Loucy (cell line): ENCODE results near the gene KANTR.

Source experiments
- H2AFZ ChIP-seq: fragments of 200-600 bp; sonication (generic); 2 replicates; pipeline ENCODE4 v1.6.0; 2016; ENCODE audit warnings: antibody characterized with exemption, mild to moderate bottlenecking, low read length, moderate library complexity
- H3F3A ChIP-seq: fragments of 200-600 bp; 2 replicates; pipeline ENCODE4 v1.6.0; 2016; ENCODE audit warnings: antibody characterized with exemption, low read depth, mild to moderate bottlenecking
- H3K27me3 ChIP-seq: fragments of 200-600 bp; sonication (generic); 2 replicates; pipeline ENCODE4 v1.6.1; 2014; ENCODE audit warnings: low read length, mild to moderate bottlenecking; ENCODE audit not compliant: insufficient read depth, poor library complexity, severe bottlenecking
- H3K36me3 ChIP-seq: fragments of 200-600 bp; sonication (generic); 2 replicates; pipeline ENCODE4 v1.6.1; 2016; ENCODE audit warnings: low read length; ENCODE audit not compliant: insufficient read depth
- H3K4me1 ChIP-seq: fragments of 200-600 bp; sonication (generic); 2 replicates; pipeline ENCODE4 v1.5.1; 2014; ENCODE audit warnings: low read length, mild to moderate bottlenecking; ENCODE audit not compliant: insufficient read depth, poor library complexity, severe bottlenecking
- H3K4me2 ChIP-seq: fragments of 200-600 bp; sonication (generic); 2 replicates; pipeline ENCODE4 v1.6.0; 2014; ENCODE audit warnings: antibody characterized with exemption, low read length, low read depth, mild to moderate bottlenecking; ENCODE audit not compliant: poor library complexity, severe bottlenecking
- H3K4me3 ChIP-seq: fragments of 200-600 bp; sonication (generic); 2 replicates; pipeline ENCODE4 v1.5.1; 2014; ENCODE audit warnings: low read length, mild to moderate bottlenecking, mixed read lengths; ENCODE audit not compliant: poor library complexity, severe bottlenecking
- H3K79me2 ChIP-seq: fragments of 200-600 bp; sonication (generic); 2 replicates; pipeline ENCODE4 v1.6.1; 2014; ENCODE audit warnings: low read length; ENCODE audit not compliant: insufficient read depth
- H3K9ac ChIP-seq: fragments of 200-600 bp; sonication (generic); 2 replicates; pipeline ENCODE4 v1.6.0; 2014; ENCODE audit warnings: mild to moderate bottlenecking, low read depth, low read length, moderate library complexity; ENCODE audit not compliant: poor library complexity, severe bottlenecking
- H3K9me2 ChIP-seq: fragments of 200-600 bp; sonication (generic); replicated peaks from 2 replicates; pipeline ENCODE4 v1.6.1; 2016; ENCODE audit warnings: low read depth, low read length, mixed read lengths
- H3K9me3 ChIP-seq: fragments of 200-600 bp; sonication (generic); 2 replicates; pipeline ENCODE4 v1.6.1; 2014; ENCODE audit warnings: mild to moderate bottlenecking, antibody characterized with exemption, low read length, low read depth; ENCODE audit not compliant: insufficient read depth
- H4K20me1 ChIP-seq: fragments of 200-600 bp; sonication (generic); 2 replicates; pipeline ENCODE4 v1.6.0; 2014; ENCODE audit warnings: antibody characterized with exemption, low read length, mild to moderate bottlenecking; ENCODE audit not compliant: insufficient read depth, poor library complexity, severe bottlenecking
- EZH2phosphoT487 ChIP-seq: fragments of 200-600 bp; IDR thresholded peaks from 2 replicates; pipeline ENCODE4 v1.6.1; 2018; ENCODE audit warnings: antibody characterized with exemption, mild to moderate bottlenecking, moderate library complexity, borderline replicate concordance
- TF ChIP-seq, protein P1 (sequence below): fragments of 200-600 bp; sonication (generic); conservative IDR thresholded peaks from 2 replicates; pipeline ENCODE4 v1.5.1; 2014; ENCODE audit warnings: mild to moderate bottlenecking, antibody characterized with exemption, low read length

KANTR gene

DNA sequence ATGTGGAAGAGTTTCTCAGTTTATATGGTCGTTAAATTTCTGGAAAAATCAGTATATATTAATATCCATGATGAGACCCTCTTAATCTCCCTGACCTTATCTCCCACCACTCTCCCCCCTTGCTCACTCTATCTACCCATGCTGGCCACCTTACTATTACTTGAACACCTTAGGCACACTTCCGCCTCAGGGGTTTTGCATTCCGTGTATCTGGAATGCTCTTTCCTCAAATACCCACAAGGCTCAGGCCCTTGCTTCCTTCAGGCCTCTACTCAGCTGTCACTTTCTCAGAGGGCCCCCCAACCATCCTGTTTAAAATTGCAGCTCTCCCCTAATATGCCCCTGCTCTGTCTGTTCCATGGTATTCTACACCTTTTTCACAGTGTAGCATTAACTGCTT, 1.9 kb downstream of the KANTR start:
- no peak for TF ChIP-seq EZH2phosphoT487
- TF ChIP-seq, protein P1, sequence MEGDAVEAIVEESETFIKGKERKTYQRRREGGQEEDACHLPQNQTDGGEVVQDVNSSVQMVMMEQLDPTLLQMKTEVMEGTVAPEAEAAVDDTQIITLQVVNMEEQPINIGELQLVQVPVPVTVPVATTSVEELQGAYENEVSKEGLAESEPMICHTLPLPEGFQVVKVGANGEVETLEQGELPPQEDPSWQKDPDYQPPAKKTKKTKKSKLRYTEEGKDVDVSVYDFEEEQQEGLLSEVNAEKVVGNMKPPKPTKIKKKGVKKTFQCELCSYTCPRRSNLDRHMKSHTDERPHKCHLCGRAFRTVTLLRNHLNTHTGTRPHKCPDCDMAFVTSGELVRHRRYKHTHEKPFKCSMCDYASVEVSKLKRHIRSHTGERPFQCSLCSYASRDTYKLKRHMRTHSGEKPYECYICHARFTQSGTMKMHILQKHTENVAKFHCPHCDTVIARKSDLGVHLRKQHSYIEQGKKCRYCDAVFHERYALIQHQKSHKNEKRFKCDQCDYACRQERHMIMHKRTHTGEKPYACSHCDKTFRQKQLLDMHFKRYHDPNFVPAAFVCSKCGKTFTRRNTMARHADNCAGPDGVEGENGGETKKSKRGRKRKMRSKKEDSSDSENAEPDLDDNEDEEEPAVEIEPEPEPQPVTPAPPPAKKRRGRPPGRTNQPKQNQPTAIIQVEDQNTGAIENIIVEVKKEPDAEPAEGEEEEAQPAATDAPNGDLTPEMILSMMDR: no peak
- peak overlapping the region; percentile 96 for H3K4me2 ChIP-seq

DNA sequence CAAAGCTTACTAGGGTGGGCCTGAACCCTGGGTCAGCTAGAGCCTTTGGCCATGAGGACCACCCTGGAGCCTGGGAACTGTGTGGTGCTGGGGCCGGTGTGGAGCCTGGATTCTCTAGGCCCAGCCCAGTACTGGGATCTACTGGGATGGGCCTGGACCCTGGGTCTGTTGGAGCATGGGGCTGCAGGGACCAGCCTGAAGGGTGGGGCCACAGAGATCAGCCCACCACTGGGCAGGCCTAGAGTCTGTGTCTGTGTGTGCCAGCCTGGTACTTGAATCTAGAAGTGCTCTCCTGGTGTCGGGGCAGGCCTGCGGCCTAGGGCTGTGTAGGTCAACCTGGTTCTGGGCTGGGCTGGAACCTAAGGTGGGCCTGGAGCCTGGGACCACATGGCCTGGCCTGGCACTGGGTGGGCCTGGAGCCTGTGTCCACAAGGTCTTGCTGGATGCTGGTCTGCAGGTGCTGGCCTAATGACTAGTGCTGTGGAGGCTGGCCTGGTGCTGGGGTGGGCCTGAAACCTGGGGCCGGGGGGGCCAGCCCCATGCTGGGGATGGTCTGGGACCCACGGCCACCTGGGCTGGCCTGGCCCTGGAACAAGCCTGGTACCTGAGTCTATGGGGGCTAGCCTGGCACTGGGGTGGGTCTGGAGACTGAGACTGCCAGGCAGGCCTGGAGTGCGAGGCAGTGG, 21.1 kb downstream of the KANTR start:
- H2AFZ ChIP-seq: no peak overlapping the region
- no peak overlapping the region for H3K4me2 ChIP-seq
- H3K4me1 ChIP-seq: no peaks in the 10 kb centered on the region
- no peak for TF ChIP-seq EZH2phosphoT487
- TF ChIP-seq, protein P1: no peak
- no peaks in the 10 kb centered on the region for H3K9me2 ChIP-seq
- peaks cover 8% of the 10 kb centered on the region; the same call in 1 of the 2 replicates for H3K36me3 ChIP-seq
- no peaks in the 10 kb centered on the region for H3F3A ChIP-seq
- peaks cover 8% of the 10 kb centered on the region; the same call in 1 of the 2 replicates for H3K79me2 ChIP-seq
- H3K4me3 ChIP-seq: no peak overlapping the region
- H3K9ac ChIP-seq: no peak overlapping the region
- no peaks in the 10 kb centered on the region for H4K20me1 ChIP-seq
- H3K9me3 ChIP-seq: no peaks in the 10 kb centered on the region
- H3K27me3 ChIP-seq: no peaks in the 10 kb centered on the region

More for the DNA sequence above, 1.9 kb downstream of the KANTR start:
- peaks cover 13% of the 10 kb centered on the region for H3K4me1 ChIP-seq
- peaks cover 3% of the 10 kb centered on the region for H4K20me1 ChIP-seq
- no peaks in the 10 kb centered on the region for H3K36me3 ChIP-seq
- no peak overlapping the region for H3K9ac ChIP-seq
- peaks cover 18% of the 10 kb centered on the region for H3K79me2 ChIP-seq
- H2AFZ ChIP-seq: no peak overlapping the region
- H3K9me2 ChIP-seq: no peaks in the 10 kb centered on the region
- H3K27me3 ChIP-seq: no peaks in the 10 kb centered on the region
- H3K9me3 ChIP-seq: no peaks in the 10 kb centered on the region
- H3F3A ChIP-seq: no peaks in the 10 kb centered on the region; the same call in 1 of the 2 replicates
- H3K4me3 ChIP-seq: peak overlapping the region; percentile 48

DNA sequence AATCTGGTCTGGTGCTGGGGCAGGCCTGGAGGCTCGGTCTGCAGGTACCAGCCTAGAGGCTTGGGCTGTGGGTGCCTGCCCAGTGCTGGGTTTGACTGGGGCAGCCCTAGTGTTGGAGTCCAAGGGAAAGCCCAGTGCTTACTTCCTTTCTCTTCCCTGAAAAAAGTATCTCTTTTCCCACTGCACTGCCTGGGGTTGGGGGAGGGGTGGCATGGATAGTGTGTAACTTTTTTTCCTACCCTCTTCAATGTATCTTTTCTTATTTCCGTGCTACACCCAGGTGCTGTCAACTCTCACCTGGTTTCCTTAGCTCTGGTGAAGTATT, 21.6 kb downstream of the KANTR start:
- no peak overlapping the region for H3K4me2 ChIP-seq
- H3K36me3 ChIP-seq: peaks cover 8% of the 10 kb centered on the region; the same call in 1 of the 2 replicates
- no peak overlapping the region for H2AFZ ChIP-seq
- H4K20me1 ChIP-seq: no peaks in the 10 kb centered on the region
- H3K4me1 ChIP-seq: no peaks in the 10 kb centered on the region
- H3K79me2 ChIP-seq: peaks cover 8% of the 10 kb centered on the region; the same call in 1 of the 2 replicates
- H3K9me3 ChIP-seq: no peaks in the 10 kb centered on the region
- H3K27me3 ChIP-seq: no peaks in the 10 kb centered on the region
- no peaks in the 10 kb centered on the region for H3K9me2 ChIP-seq
- no peak for TF ChIP-seq EZH2phosphoT487
- H3K9ac ChIP-seq: no peak overlapping the region
- no peak overlapping the region for H3K4me3 ChIP-seq
- no peaks in the 10 kb centered on the region for H3F3A ChIP-seq

DNA sequence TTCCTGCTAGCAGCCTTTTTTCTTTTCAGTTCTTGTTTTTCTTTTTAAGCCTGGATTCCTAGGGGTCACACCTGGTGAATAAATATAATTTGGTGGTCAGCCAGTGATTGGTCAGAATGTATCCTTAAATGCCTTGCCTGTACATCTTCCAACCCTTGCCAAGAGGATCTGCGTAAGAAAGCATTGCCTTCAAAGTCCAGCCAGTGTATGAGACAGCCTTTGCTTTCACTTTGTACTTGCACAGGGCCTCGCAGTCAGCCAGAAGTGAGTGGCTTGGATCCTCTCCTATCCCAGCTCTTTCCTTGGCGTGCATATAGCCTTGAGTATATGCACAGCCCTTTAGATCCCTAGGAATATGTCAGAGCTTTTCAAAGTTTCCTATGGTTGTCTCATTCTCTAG, 22.2 kb downstream of the KANTR start:
- H3K4me2 ChIP-seq: no peak overlapping the region
- no peaks in the 10 kb centered on the region for H3K27me3 ChIP-seq
- no peaks in the 10 kb centered on the region for H3K9me3 ChIP-seq
- peaks cover 8% of the 10 kb centered on the region; the same call in 1 of the 2 replicates for H3K36me3 ChIP-seq
- H4K20me1 ChIP-seq: no peaks in the 10 kb centered on the region
- no peaks in the 10 kb centered on the region for H3K4me1 ChIP-seq
- H3F3A ChIP-seq: no peaks in the 10 kb centered on the region
- H3K79me2 ChIP-seq: peaks cover 9% of the 10 kb centered on the region; the same call in 1 of the 2 replicates
- no peaks in the 10 kb centered on the region for H3K9me2 ChIP-seq
- H3K9ac ChIP-seq: no peak overlapping the region
- no peak overlapping the region for H2AFZ ChIP-seq
- no peak overlapping the region for H3K4me3 ChIP-seq
- TF ChIP-seq, protein P1: no peak
- no peak for TF ChIP-seq EZH2phosphoT487
